HG02885 (cell line): ENCODE data around the gene A3GALT2.

Experiments
- ATAC-seq: cut with Tn5 transposase; IDR thresholded peaks from one replicate; pipeline ENCODE4 v1.9.1; 2021; ENCODE audit warnings: mild to moderate bottlenecking; ENCODE audit not compliant: unreplicated experiment, poor library complexity

The A3GALT2 gene

DNA sequence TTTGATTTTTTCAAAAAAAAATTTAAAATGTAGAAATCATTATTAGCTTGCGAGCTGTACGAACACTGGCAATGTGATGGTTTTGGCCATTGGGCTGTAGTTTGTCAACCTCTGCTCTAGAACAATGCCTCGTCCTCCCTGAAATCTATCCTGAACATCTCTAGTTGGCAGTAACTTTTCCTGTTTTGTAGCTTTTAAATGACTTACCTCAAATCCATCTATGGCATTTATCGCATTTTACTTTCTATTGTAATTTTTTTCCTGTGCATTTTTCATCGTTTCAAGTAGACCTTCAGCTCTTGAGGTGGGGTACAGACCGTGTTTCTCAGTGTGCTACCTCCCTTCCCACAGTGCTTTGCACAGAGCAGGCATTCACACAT lies 30.4 kb upstream of the A3GALT2 start:
- ATAC-seq, result no peak

DNA sequence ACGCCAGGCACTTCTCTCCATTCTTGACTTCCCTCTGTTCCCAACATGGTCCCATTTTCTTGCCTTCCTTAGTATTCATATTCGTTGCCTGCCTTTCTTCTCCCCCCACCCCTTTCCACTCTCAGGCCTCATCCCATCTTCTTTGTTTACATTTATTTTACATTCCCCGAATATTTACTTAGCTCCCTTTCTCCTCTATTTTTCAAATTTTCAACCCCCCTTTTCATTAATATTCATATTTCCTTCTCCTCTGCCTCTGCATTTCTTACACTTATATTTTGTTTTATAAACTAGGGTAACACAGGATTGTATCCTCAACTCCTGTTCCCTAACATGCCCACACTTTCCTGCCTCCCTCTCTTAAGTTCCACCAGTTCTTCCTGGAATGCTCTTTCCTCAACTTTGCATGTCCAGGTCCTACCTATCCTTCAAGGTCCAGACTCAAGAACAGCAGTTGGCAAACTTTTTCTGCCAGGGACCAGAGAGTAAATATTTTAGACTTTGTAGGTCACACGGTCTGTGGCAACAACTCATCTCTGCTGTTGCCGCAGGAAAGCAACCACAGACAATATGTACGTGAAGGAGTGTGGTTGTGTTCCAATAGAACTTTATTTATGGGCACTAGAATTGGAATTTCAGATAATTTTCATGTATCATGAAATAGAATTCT lies 29.8 kb upstream of the A3GALT2 start:
- no peak for ATAC-seq

DNA sequence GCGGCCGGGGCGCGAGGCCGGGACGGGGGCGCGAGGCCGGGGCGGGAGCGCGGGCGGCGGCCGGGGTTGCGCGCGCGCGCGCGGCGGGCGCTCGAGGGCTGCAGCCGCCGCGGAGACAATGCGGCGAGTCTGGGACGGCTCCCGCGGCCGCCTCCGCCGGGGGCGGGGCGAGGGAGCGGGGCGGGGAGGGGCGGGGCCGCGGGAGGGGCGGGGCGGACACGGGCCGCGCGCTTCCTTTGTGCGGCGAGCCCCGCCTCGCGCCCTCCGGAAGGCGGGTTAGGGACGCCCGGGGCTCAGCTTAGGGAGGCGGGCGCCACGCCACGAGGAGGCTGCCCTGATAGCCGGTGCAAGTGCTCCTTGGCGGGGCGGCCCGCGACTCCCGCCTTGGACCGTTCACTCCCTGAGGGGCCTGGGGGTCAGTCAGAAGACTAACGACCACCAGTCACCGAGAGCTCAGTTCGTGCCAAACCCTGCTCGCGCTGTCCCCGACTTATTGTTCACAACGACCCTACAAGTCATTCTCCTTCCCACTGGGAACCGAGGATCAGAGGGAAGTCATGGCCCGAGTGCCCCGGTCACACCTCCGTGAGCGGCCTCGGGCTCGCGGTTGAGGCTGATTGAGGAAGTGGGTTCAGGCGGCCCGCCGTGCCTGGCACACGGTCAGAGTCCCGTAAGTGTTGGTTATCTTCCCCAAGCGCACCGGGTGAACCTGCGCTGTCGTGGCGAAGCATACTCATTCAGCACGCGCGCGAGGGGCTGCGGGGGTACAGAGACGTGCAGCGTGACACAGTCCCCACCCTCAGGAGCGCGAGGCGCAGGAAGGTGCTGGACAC lies 29.1 kb upstream of the A3GALT2 start:
- ATAC-seq, result peak; percentile 80

- ATAC-seq, result peak; percentile 33
Measured at GRCh38 chr1:33349081-33349759, 28.3 kb upstream of the A3GALT2 start.

DNA sequence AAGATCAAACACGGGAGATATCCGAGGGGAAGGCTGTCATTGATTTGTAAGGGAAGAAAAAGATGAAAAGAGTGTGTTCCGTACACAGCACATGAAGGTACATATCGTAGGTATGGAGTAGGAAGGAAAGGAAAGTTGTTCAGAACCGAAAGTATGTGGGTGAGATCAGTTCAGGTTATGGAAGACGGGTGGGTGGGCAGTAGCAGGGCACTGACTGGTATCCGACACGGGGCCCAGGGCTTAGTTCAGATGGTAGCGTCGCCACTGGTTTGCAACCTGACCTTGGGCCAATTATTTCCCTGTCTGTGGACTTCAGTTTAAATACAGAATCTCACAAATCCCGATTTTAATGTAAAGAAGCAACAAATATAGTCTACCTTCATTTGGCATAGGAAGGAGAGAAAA lies 27.8 kb upstream of the A3GALT2 start:
- no peak for ATAC-seq

GRCh38 chr1:33348194-33348593 lies 27.3 kb upstream of the A3GALT2 start:
- ATAC-seq, result no peak

GRCh38 chr1:33347650-33347992 lies 26.7 kb upstream of the A3GALT2 start:
- ATAC-seq, result no peak

GRCh38 chr1:33346927-33347649 lies 26.2 kb upstream of the A3GALT2 start:
- ATAC-seq, result no peak

GRCh38 chr1:33346533-33346926 lies 25.6 kb upstream of the A3GALT2 start:
- no peak for ATAC-seq

DNA sequence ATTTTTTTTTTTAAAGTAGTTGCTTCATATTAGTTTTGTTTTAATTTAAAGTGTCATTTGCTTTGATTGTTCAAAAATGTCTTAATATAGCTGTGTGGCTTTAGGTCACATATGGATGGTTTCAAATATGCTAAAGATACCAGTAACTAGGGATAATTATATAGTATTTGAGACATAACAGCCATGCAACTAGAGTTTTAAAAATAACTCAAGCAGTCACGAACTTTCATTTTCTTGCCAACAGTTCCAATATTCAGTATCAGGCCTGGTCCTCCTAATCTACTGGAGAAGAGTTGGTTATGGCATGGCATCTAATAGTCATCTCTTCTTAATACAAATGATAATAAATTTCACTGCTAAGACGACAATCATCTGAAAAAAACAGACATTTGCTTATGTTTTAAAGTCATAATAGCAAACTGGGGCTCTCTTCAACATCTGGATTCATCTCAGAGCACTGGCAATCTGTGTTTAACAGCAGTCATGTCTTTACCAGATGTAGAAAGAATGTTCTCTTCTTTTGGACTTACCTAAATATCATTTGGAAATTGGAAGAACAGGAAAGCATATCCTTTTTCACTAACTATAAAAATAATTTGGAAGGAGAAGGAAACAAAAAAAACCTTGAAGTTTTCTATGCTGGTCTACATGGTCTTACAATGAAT lies 24.1 kb upstream of the A3GALT2 start:
- no peak for ATAC-seq

GRCh38 chr1:33343539-33343938 lies 22.6 kb upstream of the A3GALT2 start:
- no peak for ATAC-seq

DNA sequence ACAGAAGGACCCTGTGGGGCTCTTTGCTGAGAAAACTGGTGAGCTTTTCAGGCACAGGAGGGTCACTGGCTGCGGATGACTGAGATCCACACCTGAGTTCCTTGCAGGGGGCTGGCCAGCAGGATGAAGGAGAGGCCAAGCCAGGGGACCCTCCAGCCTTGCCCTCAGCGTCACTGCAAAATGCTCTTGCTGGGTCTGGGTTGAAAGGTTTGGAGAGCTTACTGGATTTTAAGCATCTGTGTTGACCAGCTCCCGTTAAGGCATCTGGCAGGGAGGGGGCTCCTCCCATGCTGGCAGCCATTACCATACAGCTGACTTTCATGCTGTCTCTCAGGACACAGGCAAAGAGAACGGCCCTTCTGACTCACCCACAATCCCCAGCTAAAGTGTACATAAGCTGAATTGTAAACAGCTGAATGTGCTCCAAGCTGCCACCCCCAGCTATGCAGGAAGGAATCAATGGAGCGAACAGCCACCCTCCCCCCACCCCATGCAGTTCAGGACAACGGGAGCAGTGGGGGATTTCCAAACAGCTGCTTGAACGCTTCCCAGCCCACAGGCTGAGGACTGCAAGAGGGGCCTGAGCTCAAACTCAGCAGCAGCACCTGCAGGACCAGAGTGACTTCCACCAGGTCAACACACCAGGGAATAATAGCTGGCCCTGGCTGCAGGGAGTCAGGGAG lies 21.3 kb upstream of the A3GALT2 start:
- ATAC-seq, result no peak

DNA sequence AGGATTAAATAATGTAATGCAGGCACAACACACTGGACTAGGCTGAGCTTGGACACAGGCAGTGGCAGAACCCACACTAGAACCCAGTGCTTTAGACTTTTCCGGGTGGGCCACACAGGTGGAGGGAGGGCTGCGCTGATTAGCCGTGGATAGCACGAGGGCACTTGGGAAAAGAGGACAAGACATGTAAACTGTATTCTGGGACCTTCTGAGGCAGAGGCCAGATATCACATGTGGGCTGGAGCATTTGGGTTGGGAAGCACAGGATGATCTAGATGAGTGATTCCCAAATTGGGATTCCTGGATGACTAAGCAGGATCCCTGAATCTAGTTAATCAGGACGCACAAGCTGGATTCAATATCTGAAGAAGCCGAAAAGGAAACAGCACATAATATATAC lies 20.3 kb upstream of the A3GALT2 start:
- ATAC-seq, result no peak

GRCh38 chr1:33339413-33339812 lies 18.5 kb upstream of the A3GALT2 start:
- ATAC-seq, result no peak

DNA sequence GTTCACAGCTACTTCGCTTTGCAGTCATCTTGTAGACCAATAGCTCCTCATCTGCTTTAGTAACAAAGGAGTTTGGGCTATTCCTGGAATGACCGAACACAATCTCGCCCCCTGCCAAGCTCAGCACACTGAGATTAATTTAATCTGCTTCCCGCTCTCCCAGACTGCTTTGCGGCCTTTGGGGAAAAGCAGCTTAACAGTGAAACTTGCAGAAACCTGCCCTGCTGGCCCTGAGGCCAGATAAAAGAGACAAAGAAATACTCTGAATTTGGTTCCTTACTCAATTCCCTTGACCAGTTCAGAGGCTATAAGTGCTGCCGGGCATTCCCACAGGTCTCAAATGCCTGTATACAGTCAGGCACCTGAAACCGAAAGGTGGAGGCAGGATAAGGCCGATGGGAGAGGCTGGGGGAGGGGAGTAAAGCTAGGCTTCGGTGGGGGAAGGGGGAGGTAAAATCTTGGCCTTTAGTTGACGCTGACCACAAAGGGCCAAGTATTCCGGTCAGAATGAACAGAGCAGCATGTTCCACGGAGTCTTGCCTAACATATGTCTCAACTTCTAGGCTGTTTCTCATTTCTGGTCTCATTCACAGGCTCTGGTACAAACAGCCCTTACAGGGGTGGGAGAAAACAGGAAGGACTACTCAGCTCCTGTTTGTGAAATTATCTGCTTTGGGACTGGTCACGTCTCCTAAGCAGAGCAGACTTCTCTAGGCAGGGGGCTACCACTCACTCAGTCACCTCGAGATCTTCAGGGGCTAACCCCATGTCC lies 17.7 kb upstream of the A3GALT2 start:
- ATAC-seq, result no peak

DNA sequence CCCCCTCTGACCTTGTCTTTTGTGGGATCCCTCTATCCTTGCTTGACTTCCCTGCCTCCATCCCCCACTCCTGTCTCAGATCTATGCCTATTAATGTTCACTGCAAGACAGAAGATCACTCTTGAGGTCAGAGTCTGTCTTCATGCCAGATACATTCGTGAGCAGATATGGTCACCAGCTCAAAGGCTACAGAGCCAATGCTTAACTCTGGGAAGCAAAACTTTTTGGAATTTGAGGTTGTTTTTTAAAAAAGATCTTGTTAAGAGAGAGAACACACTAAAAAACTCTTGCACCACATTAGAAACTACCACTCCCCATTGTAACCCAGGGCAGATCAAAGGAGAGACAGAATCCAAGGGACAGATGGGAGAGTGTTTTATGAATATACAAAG lies 17.1 kb upstream of the A3GALT2 start:
- no peak for ATAC-seq

GRCh38 chr1:33337441-33337840 lies 16.5 kb upstream of the A3GALT2 start:
- ATAC-seq, result no peak

DNA sequence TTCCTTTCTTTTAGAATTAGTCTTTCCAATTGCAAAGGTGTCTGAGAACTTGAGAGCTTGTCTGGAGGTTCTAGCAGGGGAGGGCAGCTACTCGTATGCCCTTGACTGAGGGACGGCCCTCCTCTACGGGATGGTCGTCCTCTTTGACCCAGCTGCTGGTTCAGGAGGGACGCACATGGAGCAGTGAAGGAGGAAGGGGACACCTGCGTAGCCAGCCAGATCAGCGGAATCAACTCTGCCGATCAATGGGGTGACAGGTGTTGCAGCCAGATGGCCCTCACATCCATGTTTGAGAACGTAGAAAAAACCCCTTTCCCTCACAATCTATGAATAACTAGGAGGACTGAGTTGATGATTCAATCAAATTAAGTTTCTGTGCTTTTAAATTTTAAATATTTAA lies 15.7 kb upstream of the A3GALT2 start:
- no peak for ATAC-seq

DNA sequence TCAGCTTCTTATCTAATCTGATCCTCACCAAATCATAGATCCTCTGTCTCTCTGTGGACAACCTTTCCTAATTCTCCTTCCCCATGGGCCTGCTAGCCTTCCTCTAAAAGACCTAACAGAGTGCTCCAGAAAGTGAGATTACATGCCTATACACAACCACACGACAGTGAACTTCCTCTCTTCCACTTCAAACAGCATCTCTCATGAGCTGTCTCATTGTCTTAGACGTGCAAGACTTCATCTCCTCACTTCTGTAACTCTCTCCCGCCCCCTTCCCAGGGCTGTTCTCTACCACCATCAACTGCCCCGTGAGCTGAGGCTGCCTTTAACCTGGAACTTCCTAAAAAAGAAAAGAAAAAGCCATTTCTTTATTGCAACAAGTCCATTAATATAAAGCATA lies 14.1 kb upstream of the A3GALT2 start:
- ATAC-seq, result no peak
